ENCODE results near the gene RBBP4.

GRCh38 chr1:32652244-32652962 lies 1.4 kb downstream of the RBBP4 start:
- TF ChIP-seq POLR2A (IDR thresholded peaks at IDR 0.05): no peak
- no peak for TF ChIP-seq CTCF (IDR thresholded peaks at IDR 0.05)
